Upper lobe of left lung (tissue), 4 donors: ENCODE data around the gene RDH13.

ENCODE experiments used
- EP300 ChIP-seq, 4 donors: sonication (generic); formaldehyde crosslinking; IDR thresholded peaks; one replicate each; pipeline ENCODE4 v1.5.1; 2017; ENCODE audit warnings: antibody characterized with exemption in 4 of 4, control low read depth in 2 of 4
- TF ChIP-seq, protein P1 (sequence below), 6 experiments: fragments of 450-650 bp in 4 of 6; fragments of 200-600 bp in 2 of 6; sonication (generic) in 2 of 6; IDR thresholded peaks; one replicate each; pipeline ENCODE4 v1.5.1; 2016 to 2019; ENCODE audit warnings: antibody characterized with exemption in 6 of 6

DNA sequence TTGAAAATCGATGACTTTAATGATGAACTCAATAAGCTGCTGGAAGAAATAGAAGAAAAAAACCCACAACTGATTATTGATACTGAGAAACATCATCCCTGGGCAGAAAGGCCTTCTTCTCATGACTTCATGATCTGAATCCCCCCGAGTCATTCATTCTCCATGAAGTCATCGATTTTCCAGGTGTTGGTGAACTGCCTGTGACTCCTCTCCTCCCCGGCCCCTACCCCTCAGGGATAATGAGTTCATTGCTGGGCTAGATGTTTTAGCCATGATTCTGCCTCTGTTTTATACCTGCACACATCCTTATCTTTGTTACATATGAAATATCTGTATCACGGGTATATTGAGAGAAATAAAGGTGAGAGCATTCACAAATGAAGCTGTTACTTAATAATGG is 62.2 kb downstream of the RDH13 start:
- TF ChIP-seq, protein P1, sequence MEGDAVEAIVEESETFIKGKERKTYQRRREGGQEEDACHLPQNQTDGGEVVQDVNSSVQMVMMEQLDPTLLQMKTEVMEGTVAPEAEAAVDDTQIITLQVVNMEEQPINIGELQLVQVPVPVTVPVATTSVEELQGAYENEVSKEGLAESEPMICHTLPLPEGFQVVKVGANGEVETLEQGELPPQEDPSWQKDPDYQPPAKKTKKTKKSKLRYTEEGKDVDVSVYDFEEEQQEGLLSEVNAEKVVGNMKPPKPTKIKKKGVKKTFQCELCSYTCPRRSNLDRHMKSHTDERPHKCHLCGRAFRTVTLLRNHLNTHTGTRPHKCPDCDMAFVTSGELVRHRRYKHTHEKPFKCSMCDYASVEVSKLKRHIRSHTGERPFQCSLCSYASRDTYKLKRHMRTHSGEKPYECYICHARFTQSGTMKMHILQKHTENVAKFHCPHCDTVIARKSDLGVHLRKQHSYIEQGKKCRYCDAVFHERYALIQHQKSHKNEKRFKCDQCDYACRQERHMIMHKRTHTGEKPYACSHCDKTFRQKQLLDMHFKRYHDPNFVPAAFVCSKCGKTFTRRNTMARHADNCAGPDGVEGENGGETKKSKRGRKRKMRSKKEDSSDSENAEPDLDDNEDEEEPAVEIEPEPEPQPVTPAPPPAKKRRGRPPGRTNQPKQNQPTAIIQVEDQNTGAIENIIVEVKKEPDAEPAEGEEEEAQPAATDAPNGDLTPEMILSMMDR (IDR thresholded peaks at IDR 0.05): no peak
- TF ChIP-seq EP300 (IDR thresholded peaks at IDR 0.05): no peak
